K562 treated with DMSO at 1 percent for 24 hours (cell line): ENCODE measurements around the gene IPO13. TPM values are rescaled to one million over a fixed set of nuclear protein-coding genes. Genes with fewer than 3 reads are reported as not detected.

Source experiments
- total RNA-seq: library from RNA; unstranded; fragments of 300-600 nt; gene quantifications from 2 replicates; pipeline ENCODE4 v1.2.3, GENCODE V29; 2022; ENCODE audit warnings: low read depth; ENCODE audit not compliant: insufficient read depth

IPO13 gene, protein sequence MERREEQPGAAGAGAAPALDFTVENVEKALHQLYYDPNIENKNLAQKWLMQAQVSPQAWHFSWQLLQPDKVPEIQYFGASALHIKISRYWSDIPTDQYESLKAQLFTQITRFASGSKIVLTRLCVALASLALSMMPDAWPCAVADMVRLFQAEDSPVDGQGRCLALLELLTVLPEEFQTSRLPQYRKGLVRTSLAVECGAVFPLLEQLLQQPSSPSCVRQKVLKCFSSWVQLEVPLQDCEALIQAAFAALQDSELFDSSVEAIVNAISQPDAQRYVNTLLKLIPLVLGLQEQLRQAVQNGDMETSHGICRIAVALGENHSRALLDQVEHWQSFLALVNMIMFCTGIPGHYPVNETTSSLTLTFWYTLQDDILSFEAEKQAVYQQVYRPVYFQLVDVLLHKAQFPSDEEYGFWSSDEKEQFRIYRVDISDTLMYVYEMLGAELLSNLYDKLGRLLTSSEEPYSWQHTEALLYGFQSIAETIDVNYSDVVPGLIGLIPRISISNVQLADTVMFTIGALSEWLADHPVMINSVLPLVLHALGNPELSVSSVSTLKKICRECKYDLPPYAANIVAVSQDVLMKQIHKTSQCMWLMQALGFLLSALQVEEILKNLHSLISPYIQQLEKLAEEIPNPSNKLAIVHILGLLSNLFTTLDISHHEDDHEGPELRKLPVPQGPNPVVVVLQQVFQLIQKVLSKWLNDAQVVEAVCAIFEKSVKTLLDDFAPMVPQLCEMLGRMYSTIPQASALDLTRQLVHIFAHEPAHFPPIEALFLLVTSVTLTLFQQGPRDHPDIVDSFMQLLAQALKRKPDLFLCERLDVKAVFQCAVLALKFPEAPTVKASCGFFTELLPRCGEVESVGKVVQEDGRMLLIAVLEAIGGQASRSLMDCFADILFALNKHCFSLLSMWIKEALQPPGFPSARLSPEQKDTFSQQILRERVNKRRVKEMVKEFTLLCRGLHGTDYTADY
- 37.5 and 49.1 TPM in 2 replicates for total RNA-seq

DNA sequence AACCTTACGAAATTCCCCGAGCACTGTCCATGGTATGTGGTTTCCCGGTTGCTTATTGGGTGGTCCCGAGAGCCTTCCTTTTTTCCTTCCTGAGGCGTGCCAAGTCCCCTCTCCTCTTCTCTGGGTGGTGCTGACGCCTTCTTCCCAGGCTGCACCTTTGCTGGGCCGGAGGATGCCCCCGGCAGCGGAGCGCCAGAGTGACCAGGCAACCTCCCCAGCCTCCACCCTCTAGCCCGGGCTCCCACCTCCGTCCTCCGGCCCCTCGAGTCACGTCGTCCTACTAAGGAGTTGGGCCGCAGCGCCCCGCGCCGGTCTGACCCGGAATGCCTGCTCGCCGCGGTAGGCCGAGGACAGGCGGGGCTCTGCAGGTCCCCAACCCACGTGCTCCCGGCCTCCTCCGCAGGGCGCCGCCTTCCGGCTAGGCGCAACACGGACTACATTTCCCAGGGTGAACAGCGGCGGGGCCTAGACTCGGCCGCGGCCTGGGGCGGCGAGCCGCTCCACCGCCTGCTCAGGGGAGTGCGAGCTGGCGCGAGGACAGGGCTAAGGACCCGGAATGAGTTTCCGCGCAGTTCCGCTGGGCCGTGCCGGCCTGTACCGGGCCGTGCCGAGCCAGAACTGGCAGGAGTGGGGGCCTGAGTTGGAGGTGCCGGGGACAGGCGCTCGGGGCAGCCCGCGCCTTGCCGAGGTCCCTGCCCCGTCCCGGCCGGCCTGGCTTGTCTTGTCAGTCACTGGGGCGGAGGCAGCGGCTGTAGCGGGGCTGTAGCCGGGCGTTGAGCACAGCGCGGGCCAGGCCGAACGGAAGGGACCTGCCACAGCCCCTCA lies at the start of gene IPO13:
Gene IPO13, plus strand, starts transcription at position 715 of the 825 bp plus-strand sequence. CDS start 651 bp downstream, outside the sequence.

DNA sequence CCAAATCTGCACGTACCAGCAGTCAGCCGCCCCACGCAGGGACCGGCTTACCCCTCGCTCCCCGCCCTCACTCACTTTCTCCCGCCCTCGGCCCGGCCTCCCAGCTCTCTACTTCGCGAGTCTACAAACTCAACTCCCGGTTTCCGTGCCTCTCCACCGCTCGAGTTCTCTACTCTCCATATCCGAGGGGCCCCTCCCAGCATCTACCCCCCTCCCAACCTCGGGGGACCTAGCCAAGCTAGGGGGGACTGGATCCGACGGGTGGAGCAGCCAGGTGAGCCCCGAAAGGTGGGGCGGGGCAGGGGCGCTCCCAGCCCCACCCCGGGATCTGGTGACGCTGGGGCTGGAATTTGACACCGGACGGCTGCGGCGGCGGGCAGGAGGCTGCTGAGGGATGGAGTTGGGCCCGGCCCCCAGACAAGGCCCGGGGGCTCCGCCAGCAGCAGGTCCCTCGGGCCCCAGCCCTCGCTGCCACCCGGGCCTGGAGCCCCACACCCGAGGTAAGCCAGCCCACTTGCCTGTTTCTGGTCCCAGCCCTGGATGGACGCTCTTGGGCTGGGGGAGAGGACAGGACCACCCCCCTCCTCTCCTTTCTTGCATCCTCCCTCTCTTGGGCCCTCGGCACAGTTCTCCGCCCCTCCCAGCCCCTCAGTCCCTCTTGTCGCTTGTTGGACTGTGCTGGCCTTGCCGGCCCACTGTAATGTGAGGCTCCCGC lies 13.2 kb upstream of the IPO13 start, which contains the start of gene ARTN:
Gene ARTN, plus strand, starts transcription at position 416 of the 715 bp plus-strand sequence. CDS start 1,856 bp downstream, outside the sequence.

DNA sequence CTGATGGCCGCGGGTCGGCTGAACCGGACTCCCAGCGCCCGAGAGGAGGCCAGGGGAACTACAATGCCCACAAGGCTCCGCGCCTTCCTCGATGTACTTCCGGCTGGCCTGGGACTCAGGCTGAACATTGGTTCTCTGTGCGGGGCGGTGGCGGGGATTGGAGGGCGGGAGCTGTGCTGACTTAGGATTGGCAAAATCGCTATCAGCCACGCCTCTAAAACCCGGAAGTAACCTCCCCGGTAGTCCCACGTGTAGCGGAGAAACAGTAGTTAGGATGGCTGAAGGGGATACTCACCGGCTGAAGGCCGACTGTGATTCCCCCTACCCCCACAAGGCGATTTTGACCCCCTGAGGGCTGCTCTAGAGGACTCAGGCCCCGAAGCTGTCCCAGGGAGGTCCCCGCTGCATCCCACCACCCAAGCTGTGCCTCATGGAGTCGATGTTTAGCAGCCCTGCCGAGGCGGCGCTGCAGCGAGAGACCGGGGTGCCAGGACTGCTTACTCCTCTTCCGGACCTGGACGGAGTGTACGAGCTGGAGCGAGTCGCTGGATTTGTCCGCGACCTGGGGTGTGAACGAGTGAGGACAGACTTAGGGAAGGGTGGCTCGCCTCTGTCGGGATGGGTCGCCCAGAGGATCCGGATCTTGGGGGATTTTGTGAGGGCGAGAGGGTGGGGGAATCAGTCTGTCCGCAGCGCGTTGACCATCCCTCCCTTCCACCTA lies 23.2 kb downstream of the IPO13 start, which contains the start of gene DPH2:
Gene DPH2, plus strand, starts transcription at position 265 of the 721 bp plus-strand sequence. Its CDS starts 166 bp downstream, at position 431.

DNA sequence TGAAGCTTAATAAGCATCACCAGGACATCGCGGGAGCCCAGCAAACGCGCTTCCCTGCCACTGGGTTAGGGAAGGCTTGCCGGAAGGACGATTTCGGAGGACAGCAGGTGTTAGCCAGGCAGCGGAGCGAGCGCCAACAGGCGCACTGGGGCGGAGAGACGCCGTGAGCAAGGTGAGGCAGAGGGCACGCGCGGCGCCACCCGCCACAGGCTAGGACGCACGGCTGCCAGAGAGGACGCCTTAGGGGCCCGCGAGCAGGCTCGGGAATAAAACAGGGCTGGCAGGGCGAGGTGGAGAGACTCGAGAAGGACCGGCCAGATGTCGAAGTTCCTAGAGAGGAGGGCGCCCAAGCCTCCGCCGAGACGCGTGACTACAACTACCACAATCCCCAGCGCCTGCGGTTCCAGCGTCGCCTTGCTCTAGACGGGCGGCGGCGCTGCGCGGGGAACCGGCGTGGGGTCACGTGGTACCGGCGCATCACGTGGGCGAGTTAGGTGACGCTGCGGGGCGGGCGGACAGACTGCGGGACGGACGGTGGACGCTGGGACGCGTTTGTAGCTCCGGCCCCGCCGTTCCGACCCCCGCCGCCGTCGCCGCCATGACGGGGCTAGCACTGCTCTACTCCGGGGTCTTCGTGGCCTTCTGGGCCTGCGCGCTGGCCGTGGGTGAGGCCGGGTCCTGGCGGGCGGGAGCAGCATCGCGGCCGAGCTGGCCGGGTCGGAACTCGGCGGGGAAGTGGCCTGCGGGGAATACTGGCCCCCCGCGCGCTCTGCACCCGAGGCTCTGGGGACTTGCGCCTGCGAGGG lies 27.9 kb downstream of the IPO13 start, which contains the start of gene ATP6V0B:
Gene ATP6V0B, plus strand, starts transcription at position 518 of the 806 bp plus-strand sequence. Its CDS starts 81 bp downstream, at position 599.

DNA sequence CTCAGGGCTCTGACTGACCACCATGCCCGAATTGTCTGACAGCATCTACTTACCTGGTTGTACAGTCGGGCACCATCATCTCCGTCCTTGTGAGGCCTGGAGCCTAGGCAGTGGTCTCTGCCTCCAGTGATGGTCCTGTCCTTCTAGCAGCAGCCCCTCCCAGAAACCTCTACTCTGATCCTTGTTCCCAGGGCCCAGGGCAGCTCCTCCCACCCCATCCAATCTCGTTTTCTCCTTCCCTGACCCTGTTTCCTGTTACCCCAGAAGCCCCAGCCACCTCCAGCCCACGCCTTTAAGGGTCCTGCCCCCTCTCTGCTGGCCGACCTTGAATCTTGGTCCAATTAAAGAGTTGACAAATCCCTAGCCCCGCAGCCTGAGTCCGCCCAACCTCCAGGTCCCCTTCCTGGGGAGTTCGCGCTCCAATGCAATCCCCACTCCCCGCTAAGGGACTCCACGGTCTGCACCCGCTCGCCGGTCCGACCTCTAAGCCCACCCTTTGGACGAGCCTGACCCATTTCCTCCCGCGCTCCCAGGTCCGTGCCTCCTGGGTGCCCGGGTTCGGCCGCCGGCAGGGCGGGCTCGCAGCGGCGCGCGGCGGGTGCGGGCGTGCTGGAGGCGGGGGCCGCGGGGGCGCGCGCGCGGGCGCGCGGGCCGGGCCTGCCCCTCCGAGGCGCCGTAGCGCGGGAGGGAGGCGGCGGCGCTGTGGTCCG lies 32.0 kb downstream of the IPO13 start, which contains the start of gene B4GALT2:
Gene B4GALT2, plus strand, starts transcription at position 660 of the 710 bp plus-strand sequence. CDS start 1,951 bp downstream, outside the sequence.

DNA sequence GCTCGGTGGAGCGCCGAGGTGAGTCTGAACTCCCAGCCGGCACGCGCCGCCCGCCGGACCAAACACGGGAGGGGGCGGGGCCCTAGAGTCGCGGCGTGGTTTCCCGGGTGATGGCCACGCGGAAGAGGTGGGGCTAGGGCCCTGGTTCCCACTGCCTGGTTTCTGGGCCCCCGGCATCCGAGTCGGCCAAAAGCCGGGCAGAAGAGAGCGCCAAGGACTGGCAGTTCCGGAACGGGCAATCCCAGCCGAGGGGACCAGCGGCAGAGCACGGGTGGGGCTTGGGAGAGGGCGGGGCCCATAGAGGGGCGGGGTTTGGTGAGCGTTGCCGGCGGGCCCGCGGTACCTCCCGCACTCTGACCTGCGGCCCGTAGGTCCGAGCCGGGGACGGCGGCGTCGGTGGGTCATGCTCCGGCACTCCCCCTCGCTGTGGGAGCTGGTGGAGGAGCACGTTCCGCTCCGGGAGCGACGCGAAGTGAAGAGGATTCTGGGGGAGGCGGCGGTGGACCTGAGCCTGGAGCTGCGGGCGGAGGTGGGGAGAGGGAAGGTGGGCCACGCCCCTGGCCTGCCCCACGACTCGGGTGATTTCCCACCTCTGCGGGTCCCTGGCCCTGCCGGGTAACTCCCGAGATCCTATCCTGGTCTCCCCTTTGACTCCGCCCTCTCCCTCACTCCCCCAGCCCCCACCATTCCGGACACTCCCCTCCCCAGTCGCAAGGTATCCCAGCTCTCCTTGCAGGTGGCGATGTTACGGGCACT lies 44.9 kb downstream of the IPO13 start, which contains the start of gene CCDC24:
Gene CCDC24, plus strand, starts transcription at position 124 of the 756 bp plus-strand sequence. Its CDS starts 280 bp downstream, at position 404.

Other genes with a start within 250 kb of the IPO13 start
- gene ST3GAL3, start 239.4 kb upstream of the IPO13 start, total RNA-seq = 26.7 and 29.1 TPM in 2 replicates
- gene ARTN, start 13.1 kb upstream of the IPO13 start, total RNA-seq = 2.2 and 3.5 TPM in 2 replicates
- 20.7 and 21.6 TPM in 2 replicates for gene DPH2, start 23.1 kb downstream of the IPO13 start, total RNA-seq
- 490 and 517 TPM in 2 replicates for gene ATP6V0B, start 28.0 kb downstream of the IPO13 start, total RNA-seq
- 38.6 and 40.1 TPM in 2 replicates for gene B4GALT2, start 32.3 kb downstream of the IPO13 start, total RNA-seq
- 2.0 and 3.2 TPM in 2 replicates for gene CCDC24, start 44.6 kb downstream of the IPO13 start, total RNA-seq
- 56.9 and 59.8 TPM in 2 replicates for gene SLC6A9, start 84.5 kb downstream of the IPO13 start, total RNA-seq
- gene KLF17, start 171.9 kb downstream of the IPO13 start, total RNA-seq = 0.16 TPM in 1 of 2 replicates, not detected in the other
- gene KLF18, start 194.7 kb downstream of the IPO13 start, total RNA-seq = not detected in 2 replicates